Loucy (cell line): ENCODE measurements around the gene DUSP16.

ENCODE experiments used
- H2AFZ ChIP-seq: fragments of 200-600 bp; sonication (generic); 2 replicates; pipeline ENCODE4 v1.6.0; 2016; ENCODE audit warnings: antibody characterized with exemption, mild to moderate bottlenecking, low read length, moderate library complexity
- H3F3A ChIP-seq: fragments of 200-600 bp; 2 replicates; pipeline ENCODE4 v1.6.0; 2016; ENCODE audit warnings: antibody characterized with exemption, low read depth, mild to moderate bottlenecking
- H3K27me3 ChIP-seq: fragments of 200-600 bp; sonication (generic); 2 replicates; pipeline ENCODE4 v1.6.1; 2014; ENCODE audit warnings: low read length, mild to moderate bottlenecking; ENCODE audit not compliant: insufficient read depth, poor library complexity, severe bottlenecking
- H3K36me3 ChIP-seq: fragments of 200-600 bp; sonication (generic); 2 replicates; pipeline ENCODE4 v1.6.1; 2016; ENCODE audit warnings: low read length; ENCODE audit not compliant: insufficient read depth
- H3K4me1 ChIP-seq: fragments of 200-600 bp; sonication (generic); 2 replicates; pipeline ENCODE4 v1.5.1; 2014; ENCODE audit warnings: low read length, mild to moderate bottlenecking; ENCODE audit not compliant: insufficient read depth, poor library complexity, severe bottlenecking
- H3K4me2 ChIP-seq: fragments of 200-600 bp; sonication (generic); 2 replicates; pipeline ENCODE4 v1.6.0; 2014; ENCODE audit warnings: antibody characterized with exemption, low read length, low read depth, mild to moderate bottlenecking; ENCODE audit not compliant: poor library complexity, severe bottlenecking
- H3K4me3 ChIP-seq: fragments of 200-600 bp; sonication (generic); 2 replicates; pipeline ENCODE4 v1.5.1; 2014; ENCODE audit warnings: low read length, mild to moderate bottlenecking, mixed read lengths; ENCODE audit not compliant: poor library complexity, severe bottlenecking
- H3K79me2 ChIP-seq: fragments of 200-600 bp; sonication (generic); 2 replicates; pipeline ENCODE4 v1.6.1; 2014; ENCODE audit warnings: low read length; ENCODE audit not compliant: insufficient read depth
- H3K9ac ChIP-seq: fragments of 200-600 bp; sonication (generic); 2 replicates; pipeline ENCODE4 v1.6.0; 2014; ENCODE audit warnings: mild to moderate bottlenecking, low read depth, low read length, moderate library complexity; ENCODE audit not compliant: poor library complexity, severe bottlenecking
- H3K9me2 ChIP-seq: fragments of 200-600 bp; sonication (generic); replicated peaks from 2 replicates; pipeline ENCODE4 v1.6.1; 2016; ENCODE audit warnings: low read depth, low read length, mixed read lengths
- H3K9me3 ChIP-seq: fragments of 200-600 bp; sonication (generic); 2 replicates; pipeline ENCODE4 v1.6.1; 2014; ENCODE audit warnings: mild to moderate bottlenecking, antibody characterized with exemption, low read length, low read depth; ENCODE audit not compliant: insufficient read depth
- H4K20me1 ChIP-seq: fragments of 200-600 bp; sonication (generic); 2 replicates; pipeline ENCODE4 v1.6.0; 2014; ENCODE audit warnings: antibody characterized with exemption, low read length, mild to moderate bottlenecking; ENCODE audit not compliant: insufficient read depth, poor library complexity, severe bottlenecking
- EZH2phosphoT487 ChIP-seq: fragments of 200-600 bp; IDR thresholded peaks from 2 replicates; pipeline ENCODE4 v1.6.1; 2018; ENCODE audit warnings: antibody characterized with exemption, mild to moderate bottlenecking, moderate library complexity, borderline replicate concordance
- TF ChIP-seq, protein P1 (sequence below): fragments of 200-600 bp; sonication (generic); conservative IDR thresholded peaks from 2 replicates; pipeline ENCODE4 v1.5.1; 2014; ENCODE audit warnings: mild to moderate bottlenecking, antibody characterized with exemption, low read length

DUSP16 gene

GRCh38 chr12:12537421-12537820 lies 25.2 kb downstream of the DUSP16 start:
- TF ChIP-seq, protein P1, sequence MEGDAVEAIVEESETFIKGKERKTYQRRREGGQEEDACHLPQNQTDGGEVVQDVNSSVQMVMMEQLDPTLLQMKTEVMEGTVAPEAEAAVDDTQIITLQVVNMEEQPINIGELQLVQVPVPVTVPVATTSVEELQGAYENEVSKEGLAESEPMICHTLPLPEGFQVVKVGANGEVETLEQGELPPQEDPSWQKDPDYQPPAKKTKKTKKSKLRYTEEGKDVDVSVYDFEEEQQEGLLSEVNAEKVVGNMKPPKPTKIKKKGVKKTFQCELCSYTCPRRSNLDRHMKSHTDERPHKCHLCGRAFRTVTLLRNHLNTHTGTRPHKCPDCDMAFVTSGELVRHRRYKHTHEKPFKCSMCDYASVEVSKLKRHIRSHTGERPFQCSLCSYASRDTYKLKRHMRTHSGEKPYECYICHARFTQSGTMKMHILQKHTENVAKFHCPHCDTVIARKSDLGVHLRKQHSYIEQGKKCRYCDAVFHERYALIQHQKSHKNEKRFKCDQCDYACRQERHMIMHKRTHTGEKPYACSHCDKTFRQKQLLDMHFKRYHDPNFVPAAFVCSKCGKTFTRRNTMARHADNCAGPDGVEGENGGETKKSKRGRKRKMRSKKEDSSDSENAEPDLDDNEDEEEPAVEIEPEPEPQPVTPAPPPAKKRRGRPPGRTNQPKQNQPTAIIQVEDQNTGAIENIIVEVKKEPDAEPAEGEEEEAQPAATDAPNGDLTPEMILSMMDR = no peak
- no peak for TF ChIP-seq EZH2phosphoT487
- H3K9me2 ChIP-seq = no peaks in the 10 kb centered on the region
- no peak overlapping the region for H2AFZ ChIP-seq
- H3K36me3 ChIP-seq = no peaks in the 10 kb centered on the region
- no peaks in the 10 kb centered on the region for H3F3A ChIP-seq
- no peak overlapping the region for H3K9ac ChIP-seq
- no peaks in the 10 kb centered on the region for H4K20me1 ChIP-seq
- H3K4me1 ChIP-seq = peaks cover 7% of the 10 kb centered on the region
- H3K9me3 ChIP-seq = no peaks in the 10 kb centered on the region
- no peaks in the 10 kb centered on the region for H3K27me3 ChIP-seq
- no peak overlapping the region for H3K4me2 ChIP-seq
- H3K4me3 ChIP-seq = no peak overlapping the region
- no peaks in the 10 kb centered on the region for H3K79me2 ChIP-seq

DNA sequence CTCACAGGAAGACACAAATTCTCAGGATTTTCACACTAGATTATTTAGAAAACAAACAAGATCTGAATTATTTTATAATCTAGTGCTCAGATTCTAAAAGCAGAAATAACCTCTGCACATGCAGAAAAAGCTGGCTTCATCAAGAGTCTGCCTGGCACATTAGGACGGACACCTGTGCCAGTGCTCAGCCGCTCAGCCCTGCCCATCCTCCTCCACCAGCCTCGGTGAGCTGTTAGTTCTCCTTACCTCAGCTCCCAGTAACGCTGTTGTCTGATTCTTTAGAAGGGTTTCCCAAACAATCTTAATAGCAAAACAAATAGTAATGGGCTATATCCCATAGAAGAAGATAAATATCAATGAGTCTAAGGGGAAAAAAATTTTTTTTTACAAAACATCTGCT lies 27.7 kb downstream of the DUSP16 start:
- no peak overlapping the region for H3K4me3 ChIP-seq
- no peaks in the 10 kb centered on the region for H3K4me1 ChIP-seq
- H3K79me2 ChIP-seq = no peaks in the 10 kb centered on the region
- no peaks in the 10 kb centered on the region for H3K9me2 ChIP-seq
- H3K9me3 ChIP-seq = no peaks in the 10 kb centered on the region
- no peaks in the 10 kb centered on the region for H3K36me3 ChIP-seq
- no peak overlapping the region for H3K9ac ChIP-seq
- H3K4me2 ChIP-seq = no peak overlapping the region
- no peaks in the 10 kb centered on the region for H4K20me1 ChIP-seq
- H2AFZ ChIP-seq = no peak overlapping the region
- no peaks in the 10 kb centered on the region for H3K27me3 ChIP-seq
- no peaks in the 10 kb centered on the region for H3F3A ChIP-seq
- TF ChIP-seq EZH2phosphoT487 = no peak
- TF ChIP-seq, protein P1 = no peak

DNA sequence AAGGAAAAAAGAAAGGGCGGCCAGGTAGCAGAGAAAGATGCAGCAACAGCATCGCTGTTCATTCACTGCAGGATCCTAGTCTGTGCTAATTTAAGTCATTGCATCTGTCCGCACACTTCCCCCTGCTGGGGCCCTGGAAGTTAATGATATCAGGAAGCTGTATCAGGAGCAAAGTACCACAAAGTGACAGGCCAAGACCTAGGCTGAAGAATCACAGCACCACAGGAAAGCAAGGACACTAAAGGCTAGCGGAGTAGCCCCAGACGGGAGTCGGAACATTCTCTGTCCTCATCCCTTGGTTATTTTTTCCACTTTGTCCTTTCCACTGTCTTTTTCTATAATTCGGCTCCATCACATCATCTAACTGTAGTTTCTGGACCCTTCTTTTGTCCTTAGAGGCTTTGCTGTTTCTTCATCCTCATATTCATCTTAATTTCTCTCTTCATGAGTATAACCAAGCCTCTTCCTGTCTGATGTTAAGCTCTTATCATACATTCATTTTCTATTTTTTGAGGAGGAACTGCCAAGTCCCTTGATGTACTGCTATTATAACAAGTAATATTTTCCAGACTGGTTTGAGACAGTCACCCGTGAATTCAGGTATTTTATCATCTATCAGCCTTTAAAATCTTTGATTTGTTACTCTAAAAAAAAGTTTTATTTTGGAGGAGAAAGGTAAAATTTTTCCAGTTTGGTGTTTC lies 28.3 kb downstream of the DUSP16 start:
- Histone ChIP-seq H3F3A (no peaks in the 10 kb centered on the region), H3K36me3 (no peaks in the 10 kb centered on the region), H3K4me1 (no peaks in the 10 kb centered on the region), H2AFZ (no peak overlapping the region), H4K20me1 (no peaks in the 10 kb centered on the region), H3K9ac (no peak overlapping the region), H3K79me2 (no peaks in the 10 kb centered on the region), H3K27me3 (no peaks in the 10 kb centered on the region), H3K4me2 (no peak overlapping the region), H3K9me2 (no peaks in the 10 kb centered on the region), H3K9me3 (no peaks in the 10 kb centered on the region), H3K4me3 (no peak overlapping the region)
- TF ChIP-seq, protein P1 = no peak
- no peak for TF ChIP-seq EZH2phosphoT487
